ENCODE measurements around the gene VPS26A. TPM values are rescaled to one million over a fixed set of nuclear protein-coding genes. Genes with fewer than 3 reads are reported as not detected.
A peak's percentile ranks its signal among the peaks of the same experiment; 100 is the strongest.

VPS26A gene
- total RNA-seq, 2 donors from 2014 or later = 61.4 to 62.7 TPM

DNA sequence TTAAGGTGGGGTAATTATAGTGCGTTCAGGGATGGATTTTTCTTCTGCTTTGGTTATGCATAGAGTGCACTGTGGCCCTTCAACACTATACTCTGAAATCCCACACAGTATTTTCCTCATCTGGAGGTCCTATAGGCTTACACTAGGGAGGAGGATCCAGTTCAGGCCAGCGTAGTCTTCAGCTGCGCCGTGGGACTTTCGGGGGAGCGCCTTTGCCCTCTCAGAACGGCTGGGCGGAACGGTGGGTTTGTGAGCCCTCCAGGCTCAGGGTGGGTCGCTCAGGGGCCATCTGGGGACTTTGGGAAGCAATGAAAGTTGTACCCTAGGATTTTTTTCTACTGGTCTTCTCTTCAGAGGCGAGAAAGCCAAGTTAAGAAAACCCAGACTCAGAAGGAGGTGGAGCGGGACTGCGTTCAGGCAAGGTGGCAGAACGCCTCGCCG, 652 bp upstream of the VPS26A start:
- Histone ChIP-seq H3K27ac (peak overlapping the region; percentile 96), H3K27me3 (no peaks in the 10 kb centered on the region), H3K9ac (ENCODE audit: low read depth in 2 of 2, low read length in 2 of 2) (peak overlapping the region; percentile 87 to 89), H3K4me3 (peak overlapping the region; percentile 89), H3K4me1 (no peaks in the 10 kb centered on the region), H3K36me3 (no peaks in the 10 kb centered on the region), H3K9me3 (no peaks in the 10 kb centered on the region)
- intact Hi-C loops (cut with DNase I) = no loop called here
- TF ChIP-seq, protein P1, sequence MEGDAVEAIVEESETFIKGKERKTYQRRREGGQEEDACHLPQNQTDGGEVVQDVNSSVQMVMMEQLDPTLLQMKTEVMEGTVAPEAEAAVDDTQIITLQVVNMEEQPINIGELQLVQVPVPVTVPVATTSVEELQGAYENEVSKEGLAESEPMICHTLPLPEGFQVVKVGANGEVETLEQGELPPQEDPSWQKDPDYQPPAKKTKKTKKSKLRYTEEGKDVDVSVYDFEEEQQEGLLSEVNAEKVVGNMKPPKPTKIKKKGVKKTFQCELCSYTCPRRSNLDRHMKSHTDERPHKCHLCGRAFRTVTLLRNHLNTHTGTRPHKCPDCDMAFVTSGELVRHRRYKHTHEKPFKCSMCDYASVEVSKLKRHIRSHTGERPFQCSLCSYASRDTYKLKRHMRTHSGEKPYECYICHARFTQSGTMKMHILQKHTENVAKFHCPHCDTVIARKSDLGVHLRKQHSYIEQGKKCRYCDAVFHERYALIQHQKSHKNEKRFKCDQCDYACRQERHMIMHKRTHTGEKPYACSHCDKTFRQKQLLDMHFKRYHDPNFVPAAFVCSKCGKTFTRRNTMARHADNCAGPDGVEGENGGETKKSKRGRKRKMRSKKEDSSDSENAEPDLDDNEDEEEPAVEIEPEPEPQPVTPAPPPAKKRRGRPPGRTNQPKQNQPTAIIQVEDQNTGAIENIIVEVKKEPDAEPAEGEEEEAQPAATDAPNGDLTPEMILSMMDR (IDR thresholded peaks at IDR 0.05) = no peak
- peak; percentile 69 for DNase-seq

- Histone ChIP-seq H3K9ac (ENCODE audit: low read depth in 2 of 2, low read length in 2 of 2) (peak overlapping the region; percentile 78 to 88), H3K27me3 (no peaks in the 10 kb centered on the region), H3K9me3 (no peaks in the 10 kb centered on the region), H3K4me3 (peak overlapping the region; percentile 89), H3K4me1 (no peaks in the 10 kb centered on the region), H3K27ac (peak overlapping the region; percentile 96), H3K36me3 (no peaks in the 10 kb centered on the region)
- DNase-seq = peak; percentile 74
- TF ChIP-seq, protein P1 (IDR thresholded peaks at IDR 0.05) = no peak
- intact Hi-C loops (cut with DNase I) = no loop called here
Observed at GRCh38 chr10:69124563-69125268, 738 bp downstream of the VPS26A start.

- TF ChIP-seq, protein P1 (IDR thresholded peaks at IDR 0.05) = no peak
- H3K36me3 ChIP-seq = no peaks in the 10 kb centered on the region
- H3K27me3 ChIP-seq = no peaks in the 10 kb centered on the region
- no peaks in the 10 kb centered on the region for H3K4me1 ChIP-seq
- no peaks in the 10 kb centered on the region for H3K9me3 ChIP-seq
- DNase-seq = no peak
- H3K9ac ChIP-seq (ENCODE audit: low read depth in 2 of 2, low read length in 2 of 2) = no peak overlapping the region
- H3K27ac ChIP-seq = no peak overlapping the region
- intact Hi-C loops (cut with DNase I) = no loop called here
- peak overlapping the region; percentile 89 for H3K4me3 ChIP-seq
Observed at GRCh38 chr10:69125554-69125953, 1.6 kb downstream of the VPS26A start.

- intact Hi-C loops (cut with DNase I) = no loop called here
Observed at GRCh38 chr10:69130251-69130650, 6.3 kb downstream of the VPS26A start.

DNA sequence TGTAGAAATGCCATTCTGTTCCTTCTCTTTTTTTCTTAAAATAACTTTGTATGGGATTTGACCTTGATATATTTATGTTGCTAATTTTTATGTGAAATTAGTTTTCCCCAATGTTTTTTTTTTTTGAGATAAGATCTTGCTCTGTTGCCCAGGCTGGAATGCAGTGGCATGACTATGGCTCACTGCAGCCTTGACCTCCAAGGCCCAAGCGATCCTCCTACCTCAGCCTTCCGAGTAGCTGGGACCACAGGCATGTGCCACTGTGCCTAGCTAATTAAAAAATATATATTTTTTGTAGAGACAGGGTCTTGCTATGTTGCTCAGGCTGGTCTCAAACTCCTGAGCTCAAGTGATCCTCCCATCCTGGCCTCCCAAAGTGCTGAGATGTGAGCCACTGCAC, 16.0 kb downstream of the VPS26A start:
- no peak overlapping the region for H3K4me3 ChIP-seq
- no peaks in the 10 kb centered on the region for H3K9me3 ChIP-seq
- DNase-seq = no peak
- H3K27me3 ChIP-seq = no peaks in the 10 kb centered on the region
- H3K27ac ChIP-seq = no peak overlapping the region
- H3K9ac ChIP-seq (ENCODE audit: low read depth in 2 of 2, low read length in 2 of 2) = no peak overlapping the region
- peaks cover 3% of the 10 kb centered on the region for H3K4me1 ChIP-seq
- H3K36me3 ChIP-seq = no peaks in the 10 kb centered on the region
- TF ChIP-seq, protein P1 (IDR thresholded peaks at IDR 0.05) = no peak
- intact Hi-C loops (cut with DNase I) = no loop called here

More at GRCh38 chr10:69130251-69130650, 6.3 kb downstream of the VPS26A start:
- Histone ChIP-seq H3K36me3 (no peaks in the 10 kb centered on the region), H3K4me3 (no peak overlapping the region), H3K27me3 (no peaks in the 10 kb centered on the region), H3K9me3 (no peaks in the 10 kb centered on the region), H3K9ac (ENCODE audit: low read depth in 2 of 2, low read length in 2 of 2) (no peak overlapping the region), H3K27ac (no peak overlapping the region), H3K4me1 (no peaks in the 10 kb centered on the region)
- TF ChIP-seq, protein P1 (IDR thresholded peaks at IDR 0.05) = no peak
- DNase-seq = no peak
